Measurements from ENCODE around the gene RAB3C.

The RAB3C gene

GRCh38 chr5:58827463-58827862 lies 244.6 kb downstream of the RAB3C start:
- ATAC-seq = no peak

GRCh38 chr5:58828258-58828657 lies 245.4 kb downstream of the RAB3C start:
- TF ChIP-seq ISL1 (CRISPR knock-in tag; IDR thresholded peaks at IDR 0.05) (no peak), RARB (CRISPR knock-in tag; IDR thresholded peaks at IDR 0.05) (no peak), ZC3H10 (CRISPR knock-in tag; IDR thresholded peaks at IDR 0.05) (no peak), POU6F1 (CRISPR knock-in tag; IDR thresholded peaks at IDR 0.05; ENCODE audit: borderline replicate concordance, low read depth) (no peak), CSDC2 (CRISPR knock-in tag; IDR thresholded peaks at IDR 0.05) (no peak), PATZ1 (CRISPR knock-in tag; IDR thresholded peaks at IDR 0.05; ENCODE audit: borderline replicate concordance) (no peak), ZNF70 (CRISPR knock-in tag; IDR thresholded peaks at IDR 0.05) (no peak)
- ATAC-seq = no peak

More at GRCh38 chr5:58827463-58827862, 244.6 kb downstream of the RAB3C start:
- no peak for TF ChIP-seq ARNTL (CRISPR knock-in tag; IDR thresholded peaks at IDR 0.05; ENCODE audit: borderline replicate concordance, low read depth)
- TF ChIP-seq PATZ1 (CRISPR knock-in tag; IDR thresholded peaks at IDR 0.05; ENCODE audit: borderline replicate concordance) = no peak
- TF ChIP-seq TSHZ2 (CRISPR knock-in tag; IDR thresholded peaks at IDR 0.05) = no peak
- no peak for TF ChIP-seq TOX (CRISPR knock-in tag; IDR thresholded peaks at IDR 0.05; ENCODE audit: borderline replicate concordance)
- TF ChIP-seq ZFP30 (CRISPR knock-in tag; IDR thresholded peaks at IDR 0.05) = no peak
- TF ChIP-seq ZC3H10 (CRISPR knock-in tag; IDR thresholded peaks at IDR 0.05) = no peak
- TF ChIP-seq ESRRG (CRISPR knock-in tag; IDR thresholded peaks at IDR 0.05) = no peak

GRCh38 chr5:58834242-58835225 lies 251.7 kb downstream of the RAB3C start:
- TF ChIP-seq ZC3H10 (CRISPR knock-in tag; IDR thresholded peaks at IDR 0.05) (no peak), TCF4 (CRISPR knock-in tag; IDR thresholded peaks at IDR 0.05; ENCODE audit: borderline replicate concordance) (0 out of 2 replicates have a peak, but pooled peaks have one; percentile 23)
- ATAC-seq = no peak

GRCh38 chr5:58836351-58836750 lies 253.5 kb downstream of the RAB3C start:
- ATAC-seq = no peak
- TF ChIP-seq PATZ1 (CRISPR knock-in tag; IDR thresholded peaks at IDR 0.05; ENCODE audit: borderline replicate concordance) (no peak), TOX (CRISPR knock-in tag; IDR thresholded peaks at IDR 0.05; ENCODE audit: borderline replicate concordance) (no peak)

All from SK-N-SH treated with all-trans-retinoic acid at 6 μM for 48 hours (cell line).